ENCODE data around the gene IL33. TPM values are rescaled to one million over a fixed set of nuclear protein-coding genes. Genes with fewer than 3 reads are reported as not detected.

Gene IL33
- total RNA-seq, 2 donors from 2014 or later = not detected

GRCh38 chr9:6239048-6239461, 23.4 kb downstream of the IL33 start:
- Mint-ChIP-seq H3K36me3 (no peaks in the 10 kb centered on the region), H3K27ac (no peak overlapping the region), H3K9me3 (peaks cover 0 to 5% of the 10 kb centered on the region in 2 donors)
- DNase-seq (ENCODE audit: low spot score in 2 of 2) (no peak), ATAC-seq (no peak)

GRCh38 chr9:6239694-6240093, 24.1 kb downstream of the IL33 start:
- DNase-seq (ENCODE audit: low spot score in 2 of 2) (no peak), ATAC-seq (no peak)
- H3K27ac Mint-ChIP-seq = no peak overlapping the region
- no peaks in the 10 kb centered on the region for H3K36me3 Mint-ChIP-seq
- peaks cover 0 to 5% of the 10 kb centered on the region in 2 donors for H3K9me3 Mint-ChIP-seq

DNA sequence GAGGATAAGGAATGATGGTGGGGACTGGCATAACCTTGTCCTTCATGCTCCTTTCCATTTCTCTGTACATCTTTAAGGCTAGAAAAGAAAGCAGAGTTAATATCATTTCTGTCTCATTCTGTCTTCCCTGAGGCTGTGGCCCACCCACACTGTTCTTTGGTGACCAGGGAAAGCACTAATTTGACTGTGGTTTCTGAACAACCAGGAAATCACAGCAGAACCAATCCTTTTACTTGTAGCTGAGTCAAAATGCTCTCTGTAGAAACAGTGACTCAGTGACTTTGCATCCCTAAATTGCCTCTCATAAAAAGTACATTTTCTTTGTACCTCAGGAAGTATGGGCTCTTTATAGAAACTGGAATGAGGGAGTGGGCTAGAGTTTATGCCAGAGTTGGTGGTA, 28.1 kb downstream of the IL33 start:
- no peak overlapping the region for H3K27ac Mint-ChIP-seq
- H3K9me3 Mint-ChIP-seq = peaks cover 0 to 5% of the 10 kb centered on the region in 2 donors
- ATAC-seq = peak; percentile 82 to 94
- peak in 1 of 2 donors; percentile 22 for DNase-seq (ENCODE audit: low spot score in 2 of 2)
- H3K36me3 Mint-ChIP-seq = no peaks in the 10 kb centered on the region

DNA sequence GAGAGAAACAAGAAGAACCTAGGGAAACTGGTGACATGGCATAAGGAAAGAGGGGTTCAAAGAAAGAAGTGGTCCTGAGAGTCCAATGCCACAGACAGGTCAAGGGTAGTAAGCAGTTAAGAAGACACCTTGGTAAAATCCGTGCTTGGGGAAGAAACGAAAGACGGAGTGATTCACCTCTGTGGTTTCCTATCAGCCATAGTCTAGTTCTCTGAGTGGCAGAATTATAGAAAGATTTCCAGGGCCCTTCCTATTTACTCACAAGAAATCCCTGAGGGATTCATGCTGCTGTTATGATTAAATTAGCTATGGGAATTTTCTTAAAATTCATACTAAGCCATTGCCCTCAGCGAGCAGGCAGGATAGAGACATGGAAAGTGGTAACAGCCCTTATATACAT, 31.7 kb downstream of the IL33 start:
- no peak for DNase-seq (ENCODE audit: low spot score in 2 of 2)
- H3K9me3 Mint-ChIP-seq = no peaks in the 10 kb centered on the region
- no peaks in the 10 kb centered on the region for H3K36me3 Mint-ChIP-seq
- ATAC-seq = peak; percentile 44 to 64
- no peak overlapping the region for H3K27ac Mint-ChIP-seq

GRCh38 chr9:6268826-6269397, 53.3 kb downstream of the IL33 start:
- DNase-seq (ENCODE audit: low spot score in 2 of 2) = no peak
- peaks cover 0 to 4% of the 10 kb centered on the region in 2 donors for H3K9me3 Mint-ChIP-seq
- ATAC-seq = no peak
- H3K27ac Mint-ChIP-seq = no peak overlapping the region
- peaks cover 0 to 5% of the 10 kb centered on the region in 2 donors for H3K36me3 Mint-ChIP-seq

DNA sequence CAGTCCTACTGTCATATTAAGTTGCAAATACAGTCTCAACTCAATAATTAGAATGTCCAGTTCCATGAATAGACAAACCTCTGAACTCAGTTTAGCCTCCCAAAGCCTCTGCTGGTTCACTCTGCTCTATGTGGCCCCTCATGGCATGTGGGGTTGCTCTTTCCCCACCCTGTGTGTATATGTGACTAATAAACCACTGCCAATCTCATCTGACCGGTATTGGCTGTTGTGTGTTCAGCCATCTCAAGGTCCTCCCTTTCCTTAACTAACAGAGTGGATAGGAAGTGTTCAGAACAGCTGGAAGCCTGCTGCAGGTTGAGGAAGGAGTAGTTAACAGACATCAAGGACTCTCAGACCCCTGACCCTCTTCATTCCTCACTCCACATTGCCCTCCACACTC, 55.3 kb downstream of the IL33 start:
- ATAC-seq (no peak), DNase-seq (ENCODE audit: low spot score in 2 of 2) (no peak)
- Mint-ChIP-seq H3K27ac (no peak overlapping the region), H3K36me3 (no peaks in the 10 kb centered on the region), H3K9me3 (no peaks in the 10 kb centered on the region)

DNA sequence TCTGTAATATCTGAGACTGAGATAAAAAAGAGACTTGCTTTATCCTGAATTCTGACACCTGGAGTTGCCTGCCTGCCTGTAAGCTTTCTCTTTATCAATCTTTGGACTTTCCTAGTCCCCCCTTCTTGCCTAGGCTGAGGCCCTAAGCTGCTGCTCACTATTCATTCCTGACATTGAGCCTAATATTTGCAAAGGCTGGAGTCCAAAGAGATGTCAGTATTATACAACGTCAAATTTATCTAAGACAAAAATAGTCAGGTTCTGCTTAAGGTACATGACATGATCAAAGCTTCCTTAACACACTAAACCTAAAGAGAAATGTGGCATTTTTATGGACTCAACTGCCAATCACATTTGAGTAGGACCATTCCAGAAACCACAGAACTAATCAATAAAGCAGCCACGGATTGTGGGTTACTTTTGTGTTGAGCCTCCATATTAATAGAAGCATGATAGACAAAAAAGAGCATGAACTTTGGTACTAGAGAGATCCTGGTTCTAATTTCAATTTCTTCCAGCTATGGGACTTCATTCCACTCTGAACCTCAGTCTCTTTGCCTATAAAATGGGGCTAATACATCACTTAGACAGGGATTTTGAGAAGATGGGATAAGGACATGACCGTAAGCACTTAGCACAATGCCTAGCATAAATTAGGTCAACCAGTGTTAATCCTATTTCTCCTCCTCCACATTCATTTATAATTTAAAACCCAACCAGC, 56.1 kb downstream of the IL33 start:
- no peak for DNase-seq (ENCODE audit: low spot score in 2 of 2)
- ATAC-seq = no peak
- no peaks in the 10 kb centered on the region for H3K9me3 Mint-ChIP-seq
- H3K27ac Mint-ChIP-seq = no peak overlapping the region
- no peaks in the 10 kb centered on the region for H3K36me3 Mint-ChIP-seq

GRCh38 chr9:6272229-6272598, 56.6 kb downstream of the IL33 start:
- H3K27ac Mint-ChIP-seq = no peak overlapping the region
- ATAC-seq = no peak
- no peak for DNase-seq (ENCODE audit: low spot score in 2 of 2)
- H3K9me3 Mint-ChIP-seq = no peaks in the 10 kb centered on the region
- no peaks in the 10 kb centered on the region for H3K36me3 Mint-ChIP-seq

DNA sequence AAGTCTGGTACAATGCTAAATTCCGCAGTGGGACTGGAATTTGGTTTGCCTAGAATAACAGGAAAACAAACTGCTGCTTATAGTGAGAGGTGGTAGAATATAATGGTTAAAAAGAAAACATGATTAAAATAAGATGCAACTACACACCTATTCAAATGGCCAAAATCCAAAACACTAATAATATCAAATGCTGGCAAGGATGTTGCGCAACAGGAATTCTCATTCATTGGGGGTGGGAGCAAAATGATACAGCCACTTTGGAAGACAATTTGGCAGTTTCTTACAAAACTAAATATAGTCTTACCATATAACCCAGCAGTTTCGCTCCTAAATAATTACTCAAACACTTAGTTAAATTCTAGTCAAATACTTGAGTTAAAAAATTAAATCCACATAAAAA, 61.8 kb downstream of the IL33 start:
- DNase-seq (ENCODE audit: low spot score in 2 of 2) = no peak
- no peak for ATAC-seq
- no peaks in the 10 kb centered on the region for H3K9me3 Mint-ChIP-seq
- H3K36me3 Mint-ChIP-seq = no peaks in the 10 kb centered on the region
- no peak overlapping the region for H3K27ac Mint-ChIP-seq

GRCh38 chr9:6301858-6302257, 86.3 kb downstream of the IL33 start:
- Mint-ChIP-seq H3K9me3 (no peaks in the 10 kb centered on the region), H3K36me3 (no peaks in the 10 kb centered on the region), H3K27ac (no peak overlapping the region)
- no peak for ATAC-seq
- no peak for DNase-seq (ENCODE audit: low spot score in 2 of 2)

DNA sequence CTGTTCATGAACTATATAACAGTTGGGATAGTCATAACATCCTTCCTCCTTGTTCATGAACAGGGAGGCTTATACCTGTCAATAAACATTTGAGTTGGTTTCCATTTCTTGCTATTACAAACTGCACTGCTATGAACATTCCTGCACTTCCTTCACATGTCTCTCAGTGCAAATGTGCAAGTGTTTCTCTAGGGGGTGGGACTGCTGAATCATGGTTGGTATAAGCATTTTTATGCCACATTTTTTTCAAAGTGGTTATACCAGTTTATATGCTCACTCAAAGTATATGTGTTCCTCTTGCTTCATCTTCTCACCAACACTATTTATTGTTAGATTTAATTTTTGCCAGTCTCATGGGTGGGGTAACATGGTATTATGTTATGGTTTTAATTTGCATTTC, 86.8 kb downstream of the IL33 start:
- Mint-ChIP-seq H3K27ac (no peak overlapping the region), H3K9me3 (no peaks in the 10 kb centered on the region), H3K36me3 (no peaks in the 10 kb centered on the region)
- DNase-seq (ENCODE audit: low spot score in 2 of 2) (no peak), ATAC-seq (no peak)

GRCh38 chr9:6304232-6304631, 88.6 kb downstream of the IL33 start:
- DNase-seq (ENCODE audit: low spot score in 2 of 2) (no peak), ATAC-seq (no peak)
- H3K27ac Mint-ChIP-seq = no peak overlapping the region
- no peaks in the 10 kb centered on the region for H3K9me3 Mint-ChIP-seq
- H3K36me3 Mint-ChIP-seq = no peaks in the 10 kb centered on the region

- no peaks in the 10 kb centered on the region for H3K9me3 Mint-ChIP-seq
- DNase-seq (ENCODE audit: low spot score in 2 of 2) (no peak), ATAC-seq (no peak)
- no peaks in the 10 kb centered on the region for H3K36me3 Mint-ChIP-seq
- H3K27ac Mint-ChIP-seq = no peak overlapping the region
Measured at GRCh38 chr9:6305954-6306563, 90.5 kb downstream of the IL33 start.

Other genes starting within 250 kb of the IL33 start
- gene RANBP6, start 200.2 kb upstream of the IL33 start, total RNA-seq = 10 to 100 TPM; 18.5 to 21.1 TPM
- not detected for gene TPD52L3, start 112.6 kb downstream of the IL33 start, total RNA-seq
- gene UHRF2, start 197.4 kb downstream of the IL33 start, total RNA-seq = 10 to 100 TPM; 73.1 to 97.4 TPM